ENCODE results near the gene CNOT2.
A peak's percentile ranks its signal among the peaks of the same experiment; 100 is the strongest.

Gene CNOT2

DNA sequence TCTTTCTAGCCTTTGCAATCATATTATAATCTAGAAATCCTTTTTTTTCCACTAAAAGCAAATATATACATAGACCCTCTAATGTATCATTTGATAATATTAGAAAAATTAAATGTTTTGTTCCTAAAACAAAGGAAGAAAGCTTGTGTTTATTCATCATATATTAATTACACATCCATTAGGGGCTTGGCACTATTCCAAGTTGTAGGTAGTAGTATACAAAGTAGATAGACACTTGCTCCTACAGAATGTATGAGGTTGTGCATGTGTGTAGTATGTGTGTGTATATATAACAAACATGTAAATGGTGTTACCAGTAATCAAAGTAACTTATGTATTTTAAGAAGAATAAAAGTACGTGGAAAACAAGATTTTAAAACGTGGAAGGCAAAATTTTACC, 107.8 kb downstream of the CNOT2 start:
- no peak overlapping the region for H3K9ac ChIP-seq (ENCODE audit: low read depth, low read length)
- H3K9me3 ChIP-seq (ENCODE audit: control insufficient read depth, insufficient read depth, low read length) = no peaks in the 10 kb centered on the region
- H3K36me3 ChIP-seq (ENCODE audit: insufficient read depth, low read length) = peaks cover 5% of the 10 kb centered on the region; the same call in 1 of the 2 replicates
- no peaks in the 10 kb centered on the region for H3K4me1 ChIP-seq (ENCODE audit: insufficient read depth, low read length)

DNA sequence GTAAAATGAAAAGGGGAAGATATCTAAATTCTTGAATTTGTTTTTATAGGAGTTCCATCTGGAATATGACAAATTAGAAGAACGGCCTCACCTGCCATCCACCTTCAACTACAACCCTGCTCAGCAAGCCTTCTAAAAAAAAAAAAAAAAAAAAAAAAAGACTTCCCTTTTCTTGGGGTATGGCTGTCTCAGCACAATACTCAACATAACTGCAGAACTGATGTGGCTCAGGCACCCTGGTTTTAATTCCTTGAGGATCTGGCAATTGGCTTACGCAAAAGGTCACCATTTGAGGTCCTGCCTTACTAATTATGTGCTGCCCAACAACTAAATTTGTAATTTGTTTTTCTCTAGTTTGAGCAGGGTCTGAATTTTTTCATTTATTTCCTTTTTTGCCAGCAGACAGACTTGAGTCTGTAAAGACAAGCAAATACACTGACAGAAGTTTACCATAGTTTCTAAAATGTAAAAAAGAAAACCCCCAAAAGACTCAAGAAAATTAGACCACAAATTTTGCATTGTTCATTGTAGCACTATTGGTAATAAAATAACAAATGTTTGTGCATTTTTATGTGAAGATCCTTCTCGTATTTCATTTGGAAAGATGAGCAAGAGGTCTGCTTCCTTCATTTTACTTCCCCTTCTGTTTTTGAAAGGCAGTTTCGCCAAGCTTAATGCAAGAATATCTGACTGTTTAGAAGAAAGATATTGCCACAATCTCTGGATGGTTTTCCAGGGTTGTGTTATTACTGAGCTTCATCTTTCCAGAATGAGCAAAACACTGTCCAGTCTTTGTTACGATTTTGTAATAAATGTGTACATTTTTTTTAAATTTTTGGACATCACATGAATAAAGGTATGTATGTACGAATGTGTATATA, 110.8 kb downstream of the CNOT2 start:
- Histone ChIP-seq H3K36me3 (ENCODE audit: insufficient read depth, low read length) (peaks cover 5% of the 10 kb centered on the region; the same call in 1 of the 2 replicates), H3K4me1 (ENCODE audit: insufficient read depth, low read length) (no peaks in the 10 kb centered on the region), H3K9me3 (ENCODE audit: control insufficient read depth, insufficient read depth, low read length) (no peaks in the 10 kb centered on the region), H3K9ac (ENCODE audit: low read depth, low read length) (no peak overlapping the region)

DNA sequence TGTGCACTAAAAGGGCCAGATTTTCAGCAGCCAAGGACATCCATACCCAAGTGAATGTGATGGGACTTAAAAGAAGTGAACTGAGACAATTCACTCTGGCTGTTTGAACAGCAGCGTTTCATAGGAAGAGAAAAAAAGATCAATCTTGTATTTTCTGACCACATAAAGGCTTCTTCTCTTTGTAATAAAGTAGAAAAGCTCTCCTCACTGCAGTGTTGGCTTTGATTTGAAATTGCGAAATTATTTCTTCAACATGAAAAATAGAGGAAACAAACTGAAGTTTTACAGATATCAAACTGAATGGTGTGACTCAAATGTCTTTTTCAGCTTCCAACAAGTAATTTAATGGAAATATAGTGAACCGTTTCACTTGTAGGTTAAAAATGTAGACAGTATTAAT, 111.6 kb downstream of the CNOT2 start:
- no peak overlapping the region for H3K9ac ChIP-seq (ENCODE audit: low read depth, low read length)
- H3K4me1 ChIP-seq (ENCODE audit: insufficient read depth, low read length) = no peaks in the 10 kb centered on the region
- H3K36me3 ChIP-seq (ENCODE audit: insufficient read depth, low read length) = peaks cover 5% of the 10 kb centered on the region; the same call in 1 of the 2 replicates
- no peaks in the 10 kb centered on the region for H3K9me3 ChIP-seq (ENCODE audit: control insufficient read depth, insufficient read depth, low read length)

DNA sequence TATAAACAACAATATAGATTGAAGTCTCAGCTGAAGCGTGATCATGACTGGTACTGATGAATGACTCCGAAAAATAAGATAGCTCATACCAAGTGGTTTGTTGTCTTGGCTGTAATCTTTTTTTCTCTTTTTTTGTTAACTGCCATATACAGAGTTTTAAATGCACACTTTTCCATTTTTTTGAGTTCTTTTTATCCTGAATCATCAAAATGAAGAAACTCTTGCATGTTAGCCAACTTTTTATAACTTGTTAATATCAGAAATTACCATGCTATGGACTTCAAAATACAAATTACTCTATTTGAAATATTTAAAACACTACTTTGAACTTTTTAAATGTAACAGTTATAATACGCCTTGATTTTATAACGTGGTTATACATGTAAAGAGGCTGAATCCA, 112.7 kb downstream of the CNOT2 start:
- no peaks in the 10 kb centered on the region for H3K9me3 ChIP-seq (ENCODE audit: control insufficient read depth, insufficient read depth, low read length)
- peaks cover 5% of the 10 kb centered on the region; the same call in 1 of the 2 replicates for H3K36me3 ChIP-seq (ENCODE audit: insufficient read depth, low read length)
- H3K4me1 ChIP-seq (ENCODE audit: insufficient read depth, low read length) = peaks cover 6% of the 10 kb centered on the region; the same call in 1 of the 2 replicates
- no peak overlapping the region for H3K9ac ChIP-seq (ENCODE audit: low read depth, low read length)

DNA sequence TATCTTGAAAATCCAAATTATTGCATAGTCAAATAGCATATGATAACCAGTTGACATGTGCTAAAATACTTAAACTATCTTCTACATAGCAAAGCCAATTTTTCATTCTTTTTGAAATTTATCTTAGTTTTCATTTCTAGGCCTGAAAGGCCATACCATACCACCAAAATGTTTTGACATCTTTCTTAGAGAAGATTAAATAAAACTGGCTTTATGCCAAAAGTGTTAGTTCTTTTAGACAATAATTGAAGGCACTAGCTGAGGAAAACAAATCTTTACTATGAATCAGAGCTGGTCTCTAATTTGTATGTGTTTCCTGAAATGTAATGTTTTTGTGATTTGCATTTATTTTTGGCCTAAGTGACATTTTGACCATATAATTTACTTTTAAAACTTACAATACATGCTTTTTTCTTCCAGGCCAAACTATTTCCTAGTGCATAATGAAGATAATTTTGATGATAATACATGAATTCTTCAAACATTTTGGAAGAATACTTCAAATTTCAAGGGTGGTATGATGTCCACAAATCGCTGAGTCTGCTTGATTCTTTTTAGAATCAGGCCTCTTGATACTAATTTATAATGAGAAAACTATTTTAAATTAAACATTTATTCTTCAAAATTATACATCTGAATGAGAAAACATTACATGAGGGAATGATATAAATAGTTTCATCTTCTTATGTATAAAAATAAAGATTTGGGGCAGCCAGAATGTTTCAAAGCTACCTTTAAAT, 116.4 kb downstream of the CNOT2 start:
- Histone ChIP-seq H3K4me1 (ENCODE audit: insufficient read depth, low read length) (peaks cover 6% of the 10 kb centered on the region; the same call in 1 of the 2 replicates), H3K36me3 (ENCODE audit: insufficient read depth, low read length) (peaks cover 2% of the 10 kb centered on the region; the same call in 1 of the 2 replicates), H3K9ac (ENCODE audit: low read depth, low read length) (no peak overlapping the region), H3K9me3 (ENCODE audit: control insufficient read depth, insufficient read depth, low read length) (no peaks in the 10 kb centered on the region)

DNA sequence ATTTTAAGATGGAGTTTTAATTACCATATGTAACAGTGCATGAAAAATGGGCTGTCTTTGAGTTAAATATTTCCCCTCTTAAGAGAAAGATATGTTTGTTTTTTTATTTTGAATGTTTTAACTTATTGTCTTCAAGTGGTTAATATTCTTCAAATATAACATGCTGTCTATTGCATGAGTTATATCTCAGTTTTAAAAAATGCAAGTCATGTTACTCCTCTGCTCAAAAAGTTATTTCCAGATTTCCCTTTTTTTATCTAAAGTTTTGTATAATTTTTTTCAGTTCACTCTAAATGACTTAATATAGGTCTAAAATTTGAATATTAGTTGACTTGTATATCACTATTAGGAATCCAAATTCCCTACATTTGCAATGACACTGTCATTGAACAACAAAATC, 117.0 kb downstream of the CNOT2 start:
- Histone ChIP-seq H3K4me1 (ENCODE audit: insufficient read depth, low read length) (peaks cover 6% of the 10 kb centered on the region; the same call in 1 of the 2 replicates), H3K9ac (ENCODE audit: low read depth, low read length) (no peak overlapping the region), H3K9me3 (ENCODE audit: control insufficient read depth, insufficient read depth, low read length) (no peaks in the 10 kb centered on the region), H3K36me3 (ENCODE audit: insufficient read depth, low read length) (no peaks in the 10 kb centered on the region)

DNA sequence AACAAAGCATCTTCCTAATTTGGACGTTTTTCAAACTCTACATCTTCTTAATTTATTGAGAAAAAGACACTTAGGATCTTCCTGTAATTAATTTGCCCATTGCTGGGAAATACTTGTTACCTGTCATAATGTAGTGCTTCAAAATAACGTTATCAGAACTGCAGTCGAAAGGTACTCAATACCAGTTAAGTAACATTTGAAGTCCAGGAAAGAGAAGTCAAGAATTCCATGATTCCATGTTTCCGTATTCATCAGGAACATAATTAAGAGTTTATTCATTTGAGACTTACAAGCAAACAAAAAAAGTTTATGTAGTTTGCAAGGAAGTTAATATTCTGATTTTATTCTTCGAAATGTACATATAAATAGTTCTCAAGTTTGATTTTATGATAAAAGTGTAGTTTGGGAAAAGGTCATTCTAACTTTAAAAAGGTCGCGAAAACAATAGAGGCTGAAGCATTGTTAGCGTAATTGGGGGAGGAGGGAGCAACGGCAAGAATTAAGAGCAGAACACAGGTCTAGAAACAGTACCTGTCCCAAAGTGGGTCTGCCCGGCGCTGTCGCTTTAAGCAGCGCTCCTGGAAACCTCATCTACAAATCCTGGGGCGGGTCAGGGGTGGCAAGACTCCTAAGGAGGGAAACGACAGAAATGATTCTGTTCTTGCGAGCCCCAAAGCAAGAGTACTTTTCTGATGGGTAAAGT, 121.6 kb downstream of the CNOT2 start:
- Histone ChIP-seq H3K9ac (ENCODE audit: low read depth, low read length) (peak overlapping the region; percentile 55; the same call in 1 of the 2 replicates), H3K9me3 (ENCODE audit: control insufficient read depth, insufficient read depth, low read length) (no peaks in the 10 kb centered on the region), H3K4me1 (ENCODE audit: insufficient read depth, low read length) (peaks cover 9% of the 10 kb centered on the region; the same call in 1 of the 2 replicates), H3K36me3 (ENCODE audit: insufficient read depth, low read length) (0 out of 2 replicates have a peak, but pooled peaks cover under 1% of the 10 kb centered on the region)

DNA sequence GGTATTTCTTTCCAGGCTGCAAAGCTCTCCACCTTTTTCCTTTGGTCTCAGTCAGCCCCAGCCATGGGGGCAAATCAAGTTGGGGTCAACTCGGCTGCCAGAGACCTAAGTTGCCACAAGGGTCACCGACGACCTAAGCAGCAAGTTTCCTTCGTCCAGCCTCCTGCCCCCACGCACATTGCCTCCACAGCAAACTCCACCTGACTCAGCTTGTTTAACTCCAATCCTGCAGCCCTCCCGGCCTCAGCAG, 122.1 kb downstream of the CNOT2 start:
- peaks cover 8% of the 10 kb centered on the region; the same call in 1 of the 2 replicates for H3K4me1 ChIP-seq (ENCODE audit: insufficient read depth, low read length)
- no peaks in the 10 kb centered on the region for H3K9me3 ChIP-seq (ENCODE audit: control insufficient read depth, insufficient read depth, low read length)
- H3K9ac ChIP-seq (ENCODE audit: low read depth, low read length) = peak overlapping the region; percentile 55
- H3K36me3 ChIP-seq (ENCODE audit: insufficient read depth, low read length) = 0 out of 2 replicates have a peak, but pooled peaks cover 2% of the 10 kb centered on the region

DNA sequence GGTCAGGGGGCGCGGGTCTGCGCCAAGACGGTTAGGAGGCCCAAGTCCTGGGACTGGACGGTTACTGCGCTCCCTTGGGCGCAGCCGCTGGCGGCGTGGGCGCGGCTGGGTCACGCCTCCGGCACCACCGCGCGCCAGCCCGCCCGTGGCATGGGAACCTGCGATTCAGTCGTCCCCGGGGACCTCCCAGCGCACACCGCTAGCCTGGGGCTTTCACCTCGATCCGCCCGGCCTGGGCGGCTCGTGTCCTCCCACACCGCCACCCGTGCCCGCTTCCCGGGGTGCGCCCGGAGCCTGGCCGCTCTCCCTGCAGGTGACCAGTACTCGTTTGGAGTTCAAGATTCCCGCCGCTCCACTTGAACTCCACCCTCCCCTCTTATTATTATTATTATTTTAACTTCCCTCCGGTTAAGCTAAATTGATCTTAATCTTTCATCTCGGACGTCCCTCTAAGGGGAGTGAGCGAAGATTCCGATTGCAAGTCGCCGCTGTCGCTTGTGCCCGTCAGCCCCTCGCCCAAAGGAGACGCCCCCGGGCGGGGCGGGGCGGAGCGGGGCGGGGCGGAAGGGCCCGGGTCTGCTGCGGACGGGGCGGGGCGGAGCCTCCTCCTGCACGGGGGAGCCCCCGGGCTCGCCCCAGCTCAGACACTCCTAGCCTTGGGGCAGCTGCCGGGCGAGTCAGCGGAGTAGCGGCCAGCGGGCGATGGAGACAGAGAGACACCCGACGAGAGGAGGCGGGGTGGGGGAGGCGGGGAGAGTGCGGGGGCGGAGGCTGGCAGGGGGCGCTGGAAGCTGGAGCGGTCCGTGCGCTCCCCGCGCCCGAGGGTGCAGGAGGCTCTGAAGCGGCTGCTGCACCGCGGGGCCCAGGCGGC, 122.7 kb downstream of the CNOT2 start, which contains the start of gene KCNMB4:
TSS of gene KCNMB4 (plus strand) at position 643 of the 871 bp plus-strand sequence. CDS start 445 bp downstream, outside the sequence.
- Histone ChIP-seq H3K9me3 (ENCODE audit: control insufficient read depth, insufficient read depth, low read length) (no peaks in the 10 kb centered on the region), H3K9ac (ENCODE audit: low read depth, low read length) (peak within 1 kb of the TSS; percentile 73), H3K4me1 (ENCODE audit: insufficient read depth, low read length) (peaks cover 5% of the 10 kb centered on the region; the same call in 1 of the 2 replicates), H3K36me3 (ENCODE audit: insufficient read depth, low read length) (0 out of 2 replicates have a peak, but pooled peaks cover 2% of the 10 kb centered on the region)

DNA sequence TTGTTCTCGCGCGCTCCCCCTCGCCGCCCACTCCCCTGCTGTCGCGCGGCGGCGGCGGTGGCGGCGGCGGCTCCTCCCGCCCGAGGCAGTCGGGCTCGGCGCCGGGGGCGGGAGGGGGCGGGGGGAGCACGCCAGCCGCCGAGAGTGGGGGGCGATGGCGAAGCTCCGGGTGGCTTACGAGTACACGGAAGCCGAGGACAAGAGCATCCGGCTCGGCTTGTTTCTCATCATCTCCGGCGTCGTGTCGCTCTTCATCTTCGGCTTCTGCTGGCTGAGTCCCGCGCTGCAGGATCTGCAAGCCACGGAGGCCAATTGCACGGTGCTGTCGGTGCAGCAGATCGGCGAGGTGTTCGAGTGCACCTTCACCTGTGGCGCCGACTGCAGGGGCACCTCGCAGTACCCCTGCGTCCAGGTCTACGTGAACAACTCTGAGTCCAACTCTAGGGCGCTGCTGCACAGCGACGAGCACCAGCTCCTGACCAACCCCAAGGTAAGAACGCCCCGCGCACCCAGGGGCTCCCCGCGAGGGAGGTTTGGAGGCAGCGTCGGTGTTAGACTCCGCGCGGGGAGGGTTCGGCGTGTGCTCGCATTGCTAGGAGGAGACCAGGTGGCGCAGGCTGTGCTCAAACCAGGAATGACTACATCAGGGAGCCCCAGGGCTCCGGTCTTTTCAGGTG, 123.5 kb downstream of the CNOT2 start:
- H3K4me1 ChIP-seq (ENCODE audit: insufficient read depth, low read length) = peaks cover 5% of the 10 kb centered on the region; the same call in 1 of the 2 replicates
- H3K9me3 ChIP-seq (ENCODE audit: control insufficient read depth, insufficient read depth, low read length) = no peaks in the 10 kb centered on the region
- 0 out of 2 replicates have a peak, but pooled peaks cover 2% of the 10 kb centered on the region for H3K36me3 ChIP-seq (ENCODE audit: insufficient read depth, low read length)
- H3K9ac ChIP-seq (ENCODE audit: low read depth, low read length) = peak overlapping the region; percentile 73

DNA sequence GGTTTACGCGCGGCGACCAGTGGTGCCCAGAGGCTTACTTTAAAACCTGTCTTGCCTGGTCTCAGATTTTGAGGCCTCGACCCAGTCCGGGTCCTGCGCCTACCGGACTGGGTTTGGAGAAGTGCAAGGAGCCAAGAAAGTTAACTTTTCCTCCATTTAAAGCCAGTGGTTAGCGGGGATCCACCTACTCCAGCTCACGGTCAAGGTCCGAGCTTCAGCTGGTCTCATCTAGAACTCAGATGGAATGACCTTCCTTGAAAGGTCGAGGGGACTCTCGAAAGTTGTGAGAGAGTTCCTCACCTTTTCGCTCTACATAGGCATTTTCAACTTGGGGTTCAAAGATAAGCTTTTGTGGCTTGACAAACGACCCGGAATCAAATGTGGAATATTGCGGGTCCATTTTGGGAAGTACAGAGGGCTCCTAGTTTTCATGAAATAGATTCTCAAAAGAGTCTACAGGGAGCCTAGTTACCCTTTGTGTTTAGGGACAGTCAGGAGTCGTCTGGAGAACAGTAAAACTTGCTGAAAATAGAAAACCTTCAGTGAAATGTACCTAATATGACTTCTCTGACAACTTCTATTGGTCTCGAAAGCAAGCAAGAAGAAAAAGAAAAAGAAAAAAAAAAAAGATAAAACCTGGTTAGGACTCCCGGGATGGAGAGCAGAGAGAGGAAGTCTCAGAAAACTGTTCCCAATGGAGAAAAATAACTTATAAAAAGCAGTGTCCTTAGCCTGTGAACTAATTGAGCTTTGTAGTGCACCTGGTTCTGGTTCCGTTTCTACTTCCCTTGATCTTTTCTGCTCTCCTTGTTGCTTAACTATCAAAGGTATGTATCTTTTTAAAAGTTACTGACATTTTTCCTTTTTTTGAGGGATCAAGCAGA, 124.3 kb downstream of the CNOT2 start:
- peak overlapping the region; percentile 73 for H3K9ac ChIP-seq (ENCODE audit: low read depth, low read length)
- peaks cover 5% of the 10 kb centered on the region; the same call in 1 of the 2 replicates for H3K4me1 ChIP-seq (ENCODE audit: insufficient read depth, low read length)
- no peaks in the 10 kb centered on the region for H3K9me3 ChIP-seq (ENCODE audit: control insufficient read depth, insufficient read depth, low read length)
- H3K36me3 ChIP-seq (ENCODE audit: insufficient read depth, low read length) = 0 out of 2 replicates have a peak, but pooled peaks cover 2% of the 10 kb centered on the region

DNA sequence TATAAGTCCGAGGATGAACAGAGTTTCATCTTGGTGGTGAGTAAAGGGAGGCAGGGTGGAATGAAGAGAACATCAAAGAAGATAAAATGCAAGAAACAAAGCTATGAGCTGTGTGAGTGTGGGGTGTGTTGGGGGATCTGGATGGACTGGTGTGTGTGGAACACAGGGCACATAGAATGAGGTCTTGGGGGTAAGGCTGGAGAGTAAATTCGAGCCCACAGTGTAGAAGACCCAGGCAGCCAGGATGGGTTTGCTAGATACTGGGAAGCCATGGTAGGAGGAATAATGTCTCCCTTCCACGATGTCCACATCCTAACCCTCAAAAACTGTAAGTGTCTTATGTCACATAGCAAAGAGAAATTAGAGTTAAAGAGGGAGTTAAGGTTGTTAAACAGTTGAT, 129.6 kb downstream of the CNOT2 start:
- Histone ChIP-seq H3K9ac (ENCODE audit: low read depth, low read length) (no peak overlapping the region), H3K9me3 (ENCODE audit: control insufficient read depth, insufficient read depth, low read length) (no peaks in the 10 kb centered on the region), H3K36me3 (ENCODE audit: insufficient read depth, low read length) (0 out of 2 replicates have a peak, but pooled peaks cover 2% of the 10 kb centered on the region), H3K4me1 (ENCODE audit: insufficient read depth, low read length) (peaks cover 5% of the 10 kb centered on the region; the same call in 1 of the 2 replicates)

All from ES-I3 (cell line).